ENCODE data around the gene DAND5. TPM values are rescaled to one million over a fixed set of nuclear protein-coding genes. Genes with fewer than 3 reads are reported as not detected.

DAND5 gene
- total RNA-seq, 6 experiments from 2014 or later = not detected

DNA sequence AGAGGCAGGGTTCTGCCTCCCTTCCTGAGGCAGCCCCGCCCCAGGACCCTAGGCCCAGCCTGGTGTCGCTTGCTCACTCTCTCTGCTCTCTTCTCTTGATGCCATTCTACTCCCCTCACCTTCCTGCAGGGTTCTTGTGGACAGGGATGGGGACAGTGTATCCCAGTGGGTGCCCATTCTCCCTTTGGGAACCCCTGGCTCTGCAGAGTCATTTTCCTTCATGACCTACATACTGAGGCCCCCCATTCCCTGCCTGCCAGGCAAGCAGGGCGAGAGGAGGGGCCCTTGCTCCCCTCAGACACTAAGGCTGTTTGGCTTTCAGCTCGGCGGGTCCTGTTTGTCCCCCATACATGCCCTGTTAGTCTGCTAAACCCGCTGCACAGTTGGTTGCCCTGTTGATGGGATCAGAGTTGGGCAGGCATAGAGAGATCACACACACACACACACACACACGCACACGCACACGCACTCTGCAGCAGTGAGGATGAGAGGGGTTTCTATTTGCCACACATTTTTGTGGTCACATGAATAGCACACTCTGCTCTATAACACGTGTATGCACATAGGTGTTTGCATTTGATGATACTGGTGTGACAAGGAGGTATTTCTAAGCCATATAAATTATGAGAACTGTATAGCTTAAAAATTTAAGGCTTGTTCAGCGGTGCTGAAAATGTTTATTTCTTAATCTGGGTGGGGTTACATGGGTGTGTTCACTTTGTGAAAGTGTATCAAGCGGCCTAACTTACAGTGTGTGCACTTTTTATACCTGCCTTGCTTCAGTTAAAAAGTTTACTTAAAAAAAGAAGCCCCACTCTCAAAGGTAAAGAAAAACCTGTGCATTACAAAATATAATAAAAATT lies 46.2 kb downstream of the DAND5 start:
- no peak for DNase-seq
- Mint-ChIP-seq H3K9me3 (no peaks in the 10 kb centered on the region), H3K36me3 (ENCODE audit: low read depth) (no peaks in the 10 kb centered on the region), H3K27me3 (ENCODE audit: insufficient read depth) (peaks cover 1% of the 10 kb centered on the region), H3K4me3 (no peak overlapping the region), H3K4me1 (ENCODE audit: low read depth) (peaks cover 63% of the 10 kb centered on the region), H3K27ac (no peak overlapping the region)
- TF ChIP-seq, protein P1, sequence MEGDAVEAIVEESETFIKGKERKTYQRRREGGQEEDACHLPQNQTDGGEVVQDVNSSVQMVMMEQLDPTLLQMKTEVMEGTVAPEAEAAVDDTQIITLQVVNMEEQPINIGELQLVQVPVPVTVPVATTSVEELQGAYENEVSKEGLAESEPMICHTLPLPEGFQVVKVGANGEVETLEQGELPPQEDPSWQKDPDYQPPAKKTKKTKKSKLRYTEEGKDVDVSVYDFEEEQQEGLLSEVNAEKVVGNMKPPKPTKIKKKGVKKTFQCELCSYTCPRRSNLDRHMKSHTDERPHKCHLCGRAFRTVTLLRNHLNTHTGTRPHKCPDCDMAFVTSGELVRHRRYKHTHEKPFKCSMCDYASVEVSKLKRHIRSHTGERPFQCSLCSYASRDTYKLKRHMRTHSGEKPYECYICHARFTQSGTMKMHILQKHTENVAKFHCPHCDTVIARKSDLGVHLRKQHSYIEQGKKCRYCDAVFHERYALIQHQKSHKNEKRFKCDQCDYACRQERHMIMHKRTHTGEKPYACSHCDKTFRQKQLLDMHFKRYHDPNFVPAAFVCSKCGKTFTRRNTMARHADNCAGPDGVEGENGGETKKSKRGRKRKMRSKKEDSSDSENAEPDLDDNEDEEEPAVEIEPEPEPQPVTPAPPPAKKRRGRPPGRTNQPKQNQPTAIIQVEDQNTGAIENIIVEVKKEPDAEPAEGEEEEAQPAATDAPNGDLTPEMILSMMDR (IDR thresholded peaks at IDR 0.05) = no peak

GRCh38 chr19:13016245-13016627 lies 46.9 kb downstream of the DAND5 start:
- Mint-ChIP-seq H3K4me3 (no peak overlapping the region), H3K9me3 (no peaks in the 10 kb centered on the region), H3K27ac (no peak overlapping the region), H3K4me1 (ENCODE audit: low read depth) (peaks cover 67% of the 10 kb centered on the region), H3K27me3 (ENCODE audit: insufficient read depth) (peaks cover 1% of the 10 kb centered on the region), H3K36me3 (ENCODE audit: low read depth) (no peaks in the 10 kb centered on the region)
- no peak for DNase-seq
- TF ChIP-seq, protein P1 (IDR thresholded peaks at IDR 0.05) = no peak

DNA sequence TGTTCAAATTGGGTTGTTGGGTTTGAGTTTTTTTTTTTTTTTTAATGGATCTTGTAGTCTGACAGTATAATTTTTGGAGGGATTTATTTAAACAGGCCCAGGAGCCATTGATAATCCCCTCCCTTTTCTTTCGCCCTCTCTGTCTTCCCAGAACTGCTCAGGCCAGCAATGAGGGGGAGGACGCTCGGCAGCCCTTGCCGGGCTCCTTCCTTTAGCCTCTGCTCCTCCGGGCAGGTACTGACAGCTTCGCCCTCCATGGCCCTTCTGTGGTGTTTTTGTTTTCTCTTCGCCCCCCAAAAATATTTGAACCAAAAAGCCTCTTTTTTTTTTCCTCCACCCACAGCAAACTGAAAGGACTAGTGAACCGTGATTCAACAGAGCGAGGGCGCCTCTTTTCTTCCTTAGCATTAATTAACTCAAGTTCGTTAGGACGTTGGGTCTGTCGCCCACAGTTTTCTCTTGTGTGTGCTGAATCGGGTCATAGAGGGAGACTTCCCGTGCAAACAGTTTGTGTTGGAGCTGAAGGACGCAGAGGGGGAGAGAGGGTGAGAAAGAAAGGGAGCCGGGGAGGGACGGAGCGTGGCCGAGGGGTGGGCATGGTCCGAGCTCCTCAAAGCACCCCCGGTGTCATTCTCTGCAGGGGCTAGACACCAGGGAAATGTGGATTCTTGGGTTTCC lies 47.4 kb downstream of the DAND5 start:
- no peaks in the 10 kb centered on the region for H3K9me3 Mint-ChIP-seq
- peaks cover 71% of the 10 kb centered on the region for H3K4me1 Mint-ChIP-seq (ENCODE audit: low read depth)
- H3K36me3 Mint-ChIP-seq (ENCODE audit: low read depth) = no peaks in the 10 kb centered on the region
- peaks cover 2% of the 10 kb centered on the region for H3K27me3 Mint-ChIP-seq (ENCODE audit: insufficient read depth)
- no peak for DNase-seq
- TF ChIP-seq, protein P1 (IDR thresholded peaks at IDR 0.05) = no peak
- H3K4me3 Mint-ChIP-seq = no peak overlapping the region
- no peak overlapping the region for H3K27ac Mint-ChIP-seq

- H3K27ac Mint-ChIP-seq = peak overlapping the region; percentile 94
- H3K4me3 Mint-ChIP-seq = peak overlapping the region; percentile 77; the same call in 1 of the 2 replicates
- H3K36me3 Mint-ChIP-seq (ENCODE audit: low read depth) = no peaks in the 10 kb centered on the region
- H3K4me1 Mint-ChIP-seq (ENCODE audit: low read depth) = peaks cover 77% of the 10 kb centered on the region
- H3K9me3 Mint-ChIP-seq = no peaks in the 10 kb centered on the region
- no peak for DNase-seq
- TF ChIP-seq, protein P1 (IDR thresholded peaks at IDR 0.05) = no peak
- peaks cover 3% of the 10 kb centered on the region for H3K27me3 Mint-ChIP-seq (ENCODE audit: insufficient read depth)
These were observed 48.1 kb downstream of the DAND5 start for GRCh38 chr19:13017306-13018034.

DNA sequence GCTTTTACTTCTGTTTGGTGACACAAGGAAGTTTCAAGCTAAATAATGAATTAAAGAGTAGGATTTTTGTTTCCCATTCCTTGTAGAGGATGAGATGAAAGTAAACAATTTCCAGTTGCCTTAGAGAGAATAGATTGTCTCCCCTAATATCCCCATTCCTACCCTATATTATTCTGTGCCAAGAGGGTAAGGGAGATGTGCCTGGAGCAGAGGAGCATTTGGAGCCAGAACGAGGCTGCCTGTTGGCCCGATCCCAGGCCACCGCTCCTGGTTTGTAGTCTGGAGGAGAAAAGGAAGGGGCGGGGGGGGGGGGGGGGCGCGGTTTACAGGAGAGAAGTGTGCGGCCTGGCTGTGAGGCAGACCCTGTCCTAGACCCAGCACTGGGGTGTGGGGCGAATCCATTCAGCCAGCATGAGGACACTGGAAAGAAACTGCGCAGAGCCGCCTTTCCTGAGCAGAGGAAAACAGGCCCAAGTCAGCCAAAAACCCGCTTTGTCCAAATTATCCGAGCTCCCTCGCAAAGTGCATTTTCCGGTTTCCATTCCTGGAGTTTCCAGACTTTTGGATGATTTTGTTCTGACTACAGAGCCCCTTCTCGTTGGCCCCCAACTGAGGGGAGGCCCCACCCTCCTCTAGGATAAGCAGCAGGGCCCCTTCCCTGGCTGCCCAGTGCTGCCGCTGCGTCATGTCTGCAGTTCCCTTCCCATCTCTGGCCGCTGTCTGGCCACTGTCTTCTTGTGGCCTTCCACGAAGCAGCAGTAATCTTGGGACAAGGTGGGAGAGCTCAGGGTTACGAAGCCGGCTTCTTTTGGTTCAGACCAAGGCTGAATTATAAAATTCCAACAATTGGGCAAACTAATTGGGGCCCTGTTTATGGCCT lies 48.9 kb downstream of the DAND5 start:
- Mint-ChIP-seq H3K4me3 (peak overlapping the region; percentile 77), H3K36me3 (ENCODE audit: low read depth) (no peaks in the 10 kb centered on the region), H3K4me1 (ENCODE audit: low read depth) (peaks cover 71% of the 10 kb centered on the region), H3K9me3 (no peaks in the 10 kb centered on the region), H3K27ac (peak overlapping the region; percentile 94), H3K27me3 (ENCODE audit: insufficient read depth) (peaks cover 3% of the 10 kb centered on the region)
- no peak for DNase-seq
- TF ChIP-seq, protein P1 (IDR thresholded peaks at IDR 0.05) = no peak
